H1 (cell line): ENCODE data around the gene IFNAR2. TPM values are rescaled to one million over a fixed set of nuclear protein-coding genes. Genes with fewer than 3 reads are reported as not detected.

Experiments used
- CTCF ChIA-PET: fragments of 300-600 bp; sonication (Branson Sonifier 250); formaldehyde crosslinking; loops from one replicate; lab custom pipeline; 2021; ENCODE audit not compliant: partially characterized antibody; lab: Charles Lee
- POLR2A ChIA-PET: fragments of 300-600 bp; sonication (Branson Sonifier 250); formaldehyde crosslinking; loops from one replicate; lab custom pipeline; 2021; ENCODE audit warnings: inconsistent platforms; ENCODE audit not compliant: partially characterized antibody; lab: Charles Lee
- DNase-seq, 2 experiments: peaks; one replicate each; pipeline versions ENCODE4 v3.0.0 to v3.0.0-alpha.2; 2010 to 2022; ENCODE audit warnings: low spot score in 2 of 2, low read depth in 1 of 2, mixed read lengths in 1 of 2
- FAIRE-seq: peaks from 2 replicates; lab custom pipeline; 2011; peaks lifted over from hg19 to GRCh38; lab: Jason Lieb, UNC
- H2AFZ ChIP-seq: 2 replicates; pipeline ENCODE4 v1.8.1; 2012; ENCODE audit warnings: low read length, inconsistent platforms
- H2AK5ac ChIP-seq: 2 replicates; pipeline ENCODE4 v1.6.1; 2013; ENCODE audit warnings: low read depth, low read length
- H2BK120ac ChIP-seq: replicated peaks from 2 replicates; pipeline ENCODE3; 2013; ENCODE audit warnings: low read depth, low read length, inconsistent platforms
- H2BK12ac ChIP-seq: 2 replicates; pipeline ENCODE4 v1.6.1; 2013; ENCODE audit warnings: low read depth, low read length
- H2BK15ac ChIP-seq: 2 replicates; pipeline ENCODE4 v1.6.1; 2013; ENCODE audit warnings: low read length
- H2BK20ac ChIP-seq: 2 replicates; pipeline ENCODE4 v1.6.1; 2013; ENCODE audit warnings: low read length
- H2BK5ac ChIP-seq: 2 replicates; pipeline ENCODE4 v1.6.1; 2013; ENCODE audit warnings: low read depth, low read length
- H3K14ac ChIP-seq: 2 replicates; pipeline ENCODE4 v1.6.1; 2013; ENCODE audit warnings: inconsistent platforms; ENCODE audit not compliant: insufficient read length
- H3K18ac ChIP-seq: 2 replicates; pipeline ENCODE4 v1.6.1; 2013; ENCODE audit warnings: low read length; ENCODE audit errors: extremely low read depth
- H3K23ac ChIP-seq: 2 replicates; pipeline ENCODE4 v1.6.1; 2013; ENCODE audit warnings: inconsistent platforms; ENCODE audit not compliant: insufficient read length
- H3K23me2 ChIP-seq: 2 replicates; pipeline ENCODE4 v1.6.1; 2013; ENCODE audit warnings: low read depth, low read length
- H3K27ac ChIP-seq: 2 replicates; pipeline ENCODE4 v1.6.1; 2011; ENCODE audit warnings: low read depth, low read length, inconsistent platforms
- H3K27me3 ChIP-seq, 4 experiments: replicated peaks in 1 of 4; 1 replicate in 1 of 4; 2 replicates in 3 of 4; pipeline versions ENCODE4 v1.6.1 to v1.8.1; 2011 to 2013; ENCODE audit warnings: low read length in 3 of 4, mild to moderate bottlenecking in 3 of 4, inconsistent platforms in 2 of 4, mixed read lengths in 2 of 4, moderate library complexity in 1 of 4; ENCODE audit not compliant: control insufficient read depth in 3 of 4, insufficient read depth in 3 of 4; ENCODE audit errors: extremely low read depth in 1 of 4
- H3K36me3 ChIP-seq, 4 experiments: 2 replicates each; pipeline versions ENCODE4 v1.6.1 to v1.8.1; 2011 to 2013; ENCODE audit warnings: mild to moderate bottlenecking in 4 of 4, low read length in 3 of 4, moderate library complexity in 2 of 4, control low read depth in 1 of 4, inconsistent platforms in 1 of 4; ENCODE audit not compliant: insufficient read depth in 4 of 4, control insufficient read depth in 2 of 4
- H3K4ac ChIP-seq: replicated peaks from 2 replicates; pipeline ENCODE3; 2013; ENCODE audit warnings: low read length, low read depth, mixed read lengths, inconsistent platforms; ENCODE audit not compliant: insufficient read length
- H3K4me1 ChIP-seq, 4 experiments: replicated peaks in 1 of 4; 1 replicate in 1 of 4; 2 replicates in 3 of 4; pipeline versions ENCODE4 v1.6.1 to v1.8.1; 2011 to 2013; ENCODE audit warnings: low read length in 3 of 4, inconsistent platforms in 2 of 4, mixed read lengths in 1 of 4; ENCODE audit not compliant: insufficient read depth in 4 of 4, control insufficient read depth in 3 of 4
- H3K4me2 ChIP-seq, 2 experiments: 2 replicates each; pipeline versions ENCODE4 v1.6.1 to v1.8.1; 2011 to 2013; ENCODE audit warnings: low read depth in 2 of 2, low read length in 2 of 2, control low read depth in 1 of 2, inconsistent platforms in 1 of 2, mild to moderate bottlenecking in 1 of 2; ENCODE audit not compliant: insufficient read depth in 1 of 2
- H3K4me3 ChIP-seq, 4 experiments: fragments of 200-600, 300-600 bp in 1 of 4; sonication (generic), shearing (Covaris generic), sonication (Bioruptor Twin) in 1 of 4; 2 replicates each; pipeline versions ENCODE4 v1.5.1 to v1.8.1; 2011 to 2016; ENCODE audit warnings: low read length in 4 of 4, low read depth in 3 of 4, control low read depth in 2 of 4, inconsistent platforms in 2 of 4, mild to moderate bottlenecking in 2 of 4, mixed read lengths in 1 of 4, moderate library complexity in 1 of 4; ENCODE audit not compliant: insufficient read depth in 2 of 4; ENCODE audit errors: extremely low read depth in 1 of 4
- H3K56ac ChIP-seq: replicated peaks from 2 replicates; pipeline ENCODE3; 2013; ENCODE audit warnings: low read depth, mild to moderate bottlenecking, mixed read lengths, low read length, inconsistent platforms; ENCODE audit not compliant: insufficient read length
- H3K79me1 ChIP-seq: 2 replicates; pipeline ENCODE4 v1.6.1; 2013; ENCODE audit warnings: low read depth, low read length, control low read depth
- H3K79me2 ChIP-seq, 2 experiments: 2 replicates each; pipeline versions ENCODE4 v1.6.1 to v1.8.1; 2012 to 2013; ENCODE audit warnings: low read length in 2 of 2, mild to moderate bottlenecking in 2 of 2, inconsistent platforms in 1 of 2; ENCODE audit not compliant: insufficient read depth in 2 of 2, control insufficient read depth in 1 of 2
- H3K9ac ChIP-seq, 4 experiments: replicated peaks in 1 of 4; 1 replicate in 1 of 4; 2 replicates in 3 of 4; pipeline versions ENCODE4 v1.6.1 to v1.8.1; 2011 to 2013; ENCODE audit warnings: low read depth in 3 of 4, low read length in 3 of 4, control low read depth in 2 of 4, mild to moderate bottlenecking in 2 of 4, moderate library complexity in 2 of 4, inconsistent platforms in 1 of 4; ENCODE audit errors: extremely low read depth in 1 of 4
- H3K9me3 ChIP-seq, 2 experiments: 2 replicates each; pipeline versions ENCODE4 v1.6.1 to v1.8.1; 2012 to 2013; ENCODE audit warnings: mild to moderate bottlenecking in 2 of 2, moderate library complexity in 2 of 2, control low read depth in 1 of 2, inconsistent platforms in 1 of 2, low read depth in 1 of 2, low read length in 1 of 2, mixed read lengths in 1 of 2; ENCODE audit not compliant: insufficient read depth in 2 of 2
- H4K20me1 ChIP-seq, 2 experiments: replicated peaks in 1 of 2; 2 replicates each; pipeline versions ENCODE3 to v1.8.1; 2011 to 2013; ENCODE audit warnings: inconsistent platforms in 2 of 2, low read length in 2 of 2, mild to moderate bottlenecking in 1 of 2; ENCODE audit not compliant: insufficient read depth in 2 of 2, control insufficient read depth in 1 of 2
- H4K5ac ChIP-seq: 2 replicates; pipeline ENCODE4 v1.6.1; 2013; ENCODE audit warnings: low read length, low read depth, mixed read lengths, inconsistent platforms; ENCODE audit not compliant: insufficient read length
- H4K8ac ChIP-seq: 2 replicates; pipeline ENCODE4 v1.8.0; 2013; ENCODE audit warnings: mild to moderate bottlenecking, moderate library complexity, low read length, inconsistent platforms; ENCODE audit not compliant: insufficient read depth; ENCODE audit errors: extremely low read depth
- H4K91ac ChIP-seq: replicated peaks from 2 replicates; pipeline ENCODE3; 2013; ENCODE audit warnings: low read length, mixed read lengths, inconsistent platforms; ENCODE audit not compliant: insufficient read length
- HDAC6 ChIP-seq: IDR thresholded peaks from one replicate; pipeline ENCODE4 v1.7.1; 2012; ENCODE audit warnings: low read depth, mild to moderate bottlenecking, inconsistent platforms, low read length, moderate library complexity
- JUN ChIP-seq: IDR thresholded peaks from 2 replicates; pipeline ENCODE4 v1.6.1; 2011; ENCODE audit warnings: low read depth, mild to moderate bottlenecking, improper control_type of control experiment, low read length
- PHF8 ChIP-seq: fragments of 200-600 bp; sonication (generic); conservative IDR thresholded peaks from 2 replicates; pipeline ENCODE4 v1.7.1; 2012; ENCODE audit warnings: low read depth, mild to moderate bottlenecking, inconsistent platforms, low read length, moderate library complexity
- WGBS, 2 experiments: shearing (Covaris generic) in 1 of 2; methylation state at CpG; one replicate each; pipeline versions ENCODE4 v1.1.6 to v1.1.7; 2013 to 2015; ENCODE audit warnings: low lambda C conversion rate in 2 of 2, mixed read lengths in 2 of 2, inconsistent platforms in 1 of 2, low coverage in 1 of 2, missing lambda C conversion rate in 1 of 2; ENCODE audit not compliant: insufficient replicate concordance in 2 of 2, insufficient coverage in 1 of 2, insufficient read length in 1 of 2; ENCODE audit errors: extremely low coverage in 1 of 2, missing lambda C conversion rate in 1 of 2; 5-methylcytosine and 5-hydroxymethylcytosine counted together
- polyA plus RNA-seq, 7 experiments: library from polyadenylated mRNA; depleted of rRNA in 3 of 7; stranded (reverse) in 5 of 7; unstranded in 2 of 7; fragments of >200 nt in 5 of 7; fragments of 200-250 nt in 2 of 7; gene quantifications; 1 replicate in 5 of 7; 2 replicates in 1 of 7; 4 replicates in 1 of 7; pipeline versions ENCODE4 v1.2.1 to v1.2.3, GENCODE V29; 2011 to 2013; ENCODE audit warnings: missing spikeins in 2 of 7, mixed read lengths in 2 of 7
- total RNA-seq: library from RNA; stranded (reverse); fragmentation: NEBNext Ultra II Directional; extraction: Animal tissue kit (Norgen Biotek cat#: 25700); gene quantifications from 2 replicates; pipeline ENCODE4 v1.2.1, GENCODE V29; 2021

Gene IFNAR2
- total and polyA plus RNA-seq, 2 of the 8 experiments (the other 6 are each of a cell fraction or from before 2014, with no cell fraction given), result 12.2 to 16.1 TPM

DNA sequence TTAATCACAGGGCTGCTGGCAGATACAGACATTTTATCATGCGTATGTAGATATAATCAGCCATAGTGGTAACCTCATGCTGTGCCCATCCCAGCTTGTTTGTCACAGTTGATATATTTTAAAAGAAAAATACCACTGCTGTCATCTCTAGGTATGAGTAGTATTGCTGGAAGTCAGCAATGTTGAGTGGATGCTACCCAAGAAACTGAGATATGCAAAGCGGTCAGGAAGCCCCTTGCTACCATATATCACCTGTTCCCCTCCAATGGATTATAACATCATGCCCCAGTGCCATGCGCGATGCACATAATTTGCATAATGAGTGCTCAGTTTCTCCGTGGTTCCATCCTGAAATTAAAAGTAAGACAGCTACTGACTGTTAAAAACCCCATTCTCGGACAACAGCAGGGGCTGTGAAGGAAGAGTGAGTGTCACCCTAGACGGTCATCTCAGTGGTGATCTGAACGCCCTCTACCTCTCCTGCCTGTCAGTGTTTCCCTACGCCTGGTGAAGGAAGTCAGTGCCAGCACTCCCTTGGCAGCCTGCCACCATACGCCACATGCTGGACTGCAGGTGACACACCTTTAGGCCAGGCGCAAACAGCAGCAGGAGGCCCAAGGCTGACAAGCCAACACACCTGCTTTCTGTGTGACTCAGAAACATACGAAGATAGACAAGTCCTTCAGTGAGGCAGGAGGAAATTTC lies 39.2 kb downstream of the IFNAR2 start:
- Histone ChIP-seq H2BK15ac (0 out of 2 replicates have a peak overlapping the region, but pooled peaks have one; percentile 61), H3K4me2 (no peak overlapping the region), H4K8ac (no peak overlapping the region), H3K18ac (no peak overlapping the region), H3K14ac (no peak overlapping the region), H3K9me3 (no peaks in the 10 kb centered on the region), H3K23me2 (peaks cover 7% of the 10 kb centered on the region; the same call in 1 of the 2 replicates), H4K5ac (no peak overlapping the region), H2AFZ (no peak overlapping the region), H3K56ac (no peak overlapping the region), H3K36me3 (no peaks in the 10 kb centered on the region), H3K4me3 (no peak overlapping the region), H2BK20ac (no peak overlapping the region), H2BK5ac (no peak overlapping the region), H3K79me2 (no peaks in the 10 kb centered on the region), H3K4ac (no peak overlapping the region), H2BK12ac (no peak overlapping the region), H3K79me1 (no peaks in the 10 kb centered on the region), H2AK5ac (no peak overlapping the region), H2BK120ac (no peak overlapping the region), H4K20me1 (peaks cover 0 to 5% of the 10 kb centered on the region in 2 experiments), H4K91ac (no peak overlapping the region), H3K4me1 (peaks cover 0 to 4% (median under 1%) of the 10 kb centered on the region in 4 experiments; a peak in 3 of 7 replicates), H3K27ac (no peak overlapping the region), H3K9ac (no peak overlapping the region), H3K23ac (no peak overlapping the region), H3K27me3 (no peaks in the 10 kb centered on the region; a peak in 1 of 7 replicates)
- ChIA-PET CTCF (interaction anchor here (0.5 to 1.1 kb wide), 3 partner anchors 11 to 25 kb away, joined by 3 to 4 read pairs (median 3); no protein-coding TSS in a partner anchor), POLR2A (no interaction called here)
- TF ChIP-seq HDAC6 (no peak), PHF8 (no peak), JUN (no peak)
- WGBS, 2 experiments, result 85% methylated on average over 12 of the region's 12 CpGs; no CpG with 5 or more reads in 1 of the 2 experiments
- FAIRE-seq (no peak), DNase-seq (no peak)
